Natural killer cell (primary cell): Measurements from ENCODE around the gene LIG4. TPM values are rescaled to one million over a fixed set of nuclear protein-coding genes. Genes with fewer than 3 reads are reported as not detected.
A peak's percentile ranks its signal among the peaks of the same experiment; 100 is the strongest.

Source experiments
- ATAC-seq, 3 donors: fragments of 150-1000 bp in 2 of 3; fragments of 200-7000 bp in 1 of 3; cut with Tn5 transposase; 1 replicate in 1 of 3; 2 replicates in 2 of 3; pipeline ENCODE4 v1.10.0; 2021; ENCODE audit warnings: mild to moderate bottlenecking in 2 of 3, moderate library complexity in 2 of 3
- DNase-seq, 2 donors: peaks; one replicate each; pipeline versions ENCODE4 v3.0.0 to v3.0.0-alpha.2; 2013 to 2021; ENCODE audit warnings: mixed read lengths in 1 of 2
- H3K27ac ChIP-seq: one replicate; pipeline ENCODE4 v1.5.1; 2013; ENCODE audit warnings: mild to moderate bottlenecking, low read length
- H3K27me3 ChIP-seq: one replicate; pipeline ENCODE4 v1.6.1; 2013; ENCODE audit warnings: low read length; ENCODE audit not compliant: control insufficient read depth, insufficient read depth
- H3K36me3 ChIP-seq: one replicate; pipeline ENCODE4 v1.6.1; 2013; ENCODE audit warnings: low read length; ENCODE audit not compliant: control insufficient read depth, insufficient read depth
- H3K4me1 ChIP-seq: one replicate; pipeline ENCODE4 v1.6.1; 2013; ENCODE audit warnings: low read length; ENCODE audit not compliant: control insufficient read depth, insufficient read depth
- H3K4me3 ChIP-seq: one replicate; pipeline ENCODE4 v1.5.1; 2013; ENCODE audit warnings: low read length
- H3K9me3 ChIP-seq: one replicate; pipeline ENCODE4 v1.6.1; 2013; ENCODE audit warnings: low read length; ENCODE audit not compliant: control insufficient read depth, insufficient read depth
- H3K27ac Mint-ChIP-seq, 2 donors: one replicate each; pipeline ENCODE4 v1.8.0; 2022; ENCODE audit warnings: mild to moderate bottlenecking in 2 of 2, mixed read lengths in 2 of 2, moderate library complexity in 1 of 2
- H3K27me3 Mint-ChIP-seq, 2 donors: one replicate each; pipeline ENCODE4 v1.8.0; 2022; ENCODE audit warnings: low read depth in 2 of 2, mixed read lengths in 2 of 2
- H3K36me3 Mint-ChIP-seq: one replicate; pipeline ENCODE4 v1.8.0; 2022; ENCODE audit warnings: mixed read lengths
- H3K4me1 Mint-ChIP-seq, 2 donors: one replicate each; pipeline ENCODE4 v1.8.0; 2022; ENCODE audit warnings: mixed read lengths in 2 of 2
- H3K4me3 Mint-ChIP-seq: one replicate; pipeline ENCODE4 v1.8.0; 2022; ENCODE audit warnings: mild to moderate bottlenecking, moderate library complexity, mixed read lengths
- H3K9me3 Mint-ChIP-seq, 2 donors: one replicate each; pipeline ENCODE4 v1.8.0; 2022; ENCODE audit warnings: mixed read lengths in 2 of 2
- WGBS: methylation state at CpG from one replicate; pipeline ENCODE4 v1.1.7; 2013; ENCODE audit warnings: missing lambda C conversion rate; ENCODE audit not compliant: insufficient coverage; 5-methylcytosine and 5-hydroxymethylcytosine counted together
- intact Hi-C: fragments of 100-400 bp; cut with micrococcal nuclease; formaldehyde crosslinking; loops from one replicate; pipeline ENCODE4 v1.14.2; 2022
- total RNA-seq, 4 donors: library from RNA; stranded (reverse); fragments of 120-200 nt in 1 of 4; gene quantifications; one replicate each; pipeline versions ENCODE4 v1.2.3 to v1.2.4, GENCODE V29; 2013 to 2022
- TF ChIP-seq, protein P1 (sequence below): fragments of 200-600 bp; IDR thresholded peaks from one replicate; pipeline ENCODE4 v1.8.0; 2022; ENCODE audit warnings: antibody characterized with exemption

Gene LIG4
- total RNA-seq, 3 donors from 2014 or later (not counting 1 experiment from before 2014, with no cell fraction given): 7.7 to 8.5 (median 7.9) TPM

- H3K9me3 Mint-ChIP-seq: no peaks in the 10 kb centered on the region
- H3K27ac Mint-ChIP-seq: no peak overlapping the region
- DNase-seq (no peak), ATAC-seq (no peak)
- 81% methylated on average over 9 of the region's 9 CpGs for WGBS
- no peak overlapping the region for H3K4me3 Mint-ChIP-seq
- no peaks in the 10 kb centered on the region for H3K27me3 ChIP-seq
- H3K4me1 Mint-ChIP-seq: no peaks in the 10 kb centered on the region
- no peak overlapping the region for H3K4me3 ChIP-seq
- H3K27me3 Mint-ChIP-seq: no peaks in the 10 kb centered on the region
- peaks cover 3% of the 10 kb centered on the region for H3K9me3 ChIP-seq
- H3K4me1 ChIP-seq: no peaks in the 10 kb centered on the region
- TF ChIP-seq, protein P1, sequence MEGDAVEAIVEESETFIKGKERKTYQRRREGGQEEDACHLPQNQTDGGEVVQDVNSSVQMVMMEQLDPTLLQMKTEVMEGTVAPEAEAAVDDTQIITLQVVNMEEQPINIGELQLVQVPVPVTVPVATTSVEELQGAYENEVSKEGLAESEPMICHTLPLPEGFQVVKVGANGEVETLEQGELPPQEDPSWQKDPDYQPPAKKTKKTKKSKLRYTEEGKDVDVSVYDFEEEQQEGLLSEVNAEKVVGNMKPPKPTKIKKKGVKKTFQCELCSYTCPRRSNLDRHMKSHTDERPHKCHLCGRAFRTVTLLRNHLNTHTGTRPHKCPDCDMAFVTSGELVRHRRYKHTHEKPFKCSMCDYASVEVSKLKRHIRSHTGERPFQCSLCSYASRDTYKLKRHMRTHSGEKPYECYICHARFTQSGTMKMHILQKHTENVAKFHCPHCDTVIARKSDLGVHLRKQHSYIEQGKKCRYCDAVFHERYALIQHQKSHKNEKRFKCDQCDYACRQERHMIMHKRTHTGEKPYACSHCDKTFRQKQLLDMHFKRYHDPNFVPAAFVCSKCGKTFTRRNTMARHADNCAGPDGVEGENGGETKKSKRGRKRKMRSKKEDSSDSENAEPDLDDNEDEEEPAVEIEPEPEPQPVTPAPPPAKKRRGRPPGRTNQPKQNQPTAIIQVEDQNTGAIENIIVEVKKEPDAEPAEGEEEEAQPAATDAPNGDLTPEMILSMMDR: no peak
- no peaks in the 10 kb centered on the region for H3K36me3 ChIP-seq
- intact Hi-C loops: no loop called here
- no peaks in the 10 kb centered on the region for H3K36me3 Mint-ChIP-seq
- H3K27ac ChIP-seq: no peak overlapping the region
These were observed 37.3 kb downstream of the LIG4 start for GRCh38 chr13:108178078-108178477.

DNA sequence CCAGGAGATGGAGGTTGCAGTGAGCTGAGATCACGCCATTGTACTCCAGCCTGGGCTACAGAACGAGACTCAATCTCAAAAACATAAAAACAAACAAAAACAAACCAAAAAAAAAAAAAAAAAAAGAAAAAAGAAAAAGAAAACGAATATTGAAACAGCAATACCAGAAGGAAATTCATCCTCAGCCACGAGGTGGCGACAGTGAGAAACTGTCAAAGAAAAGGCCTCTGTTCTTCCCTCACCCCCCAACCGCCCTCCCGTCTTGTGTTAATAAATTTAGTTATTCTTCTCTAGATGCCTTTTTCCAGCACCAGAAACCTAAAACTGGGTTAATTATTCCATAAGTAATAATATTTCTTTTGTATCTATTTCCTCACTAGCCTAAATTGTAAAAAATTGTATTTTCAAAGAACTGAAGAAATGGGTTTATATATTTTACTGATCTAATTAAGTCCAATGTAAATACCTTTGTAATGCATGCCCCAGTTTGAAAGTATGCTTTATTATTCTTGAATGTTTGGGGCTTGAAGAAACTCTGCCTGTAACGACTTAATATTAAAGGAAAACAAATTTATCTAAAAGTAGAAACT is 38.6 kb downstream of the LIG4 start:
- no peak overlapping the region for H3K4me3 ChIP-seq
- no peaks in the 10 kb centered on the region for H3K4me1 ChIP-seq
- intact Hi-C loops: no loop called here
- Mint-ChIP-seq H3K4me3 (no peak overlapping the region), H3K27ac (no peak overlapping the region), H3K36me3 (no peaks in the 10 kb centered on the region), H3K9me3 (no peaks in the 10 kb centered on the region), H3K27me3 (no peaks in the 10 kb centered on the region), H3K4me1 (no peaks in the 10 kb centered on the region)
- TF ChIP-seq, protein P1: peak; percentile 39
- DNase-seq (peak in 1 of 2 donors; percentile 72), ATAC-seq (no peak)
- peaks cover 3% of the 10 kb centered on the region for H3K9me3 ChIP-seq
- no peaks in the 10 kb centered on the region for H3K36me3 ChIP-seq
- no peaks in the 10 kb centered on the region for H3K27me3 ChIP-seq
- no peak overlapping the region for H3K27ac ChIP-seq
- 86% methylated on average over 1 of the region's 8 CpGs for WGBS

DNA sequence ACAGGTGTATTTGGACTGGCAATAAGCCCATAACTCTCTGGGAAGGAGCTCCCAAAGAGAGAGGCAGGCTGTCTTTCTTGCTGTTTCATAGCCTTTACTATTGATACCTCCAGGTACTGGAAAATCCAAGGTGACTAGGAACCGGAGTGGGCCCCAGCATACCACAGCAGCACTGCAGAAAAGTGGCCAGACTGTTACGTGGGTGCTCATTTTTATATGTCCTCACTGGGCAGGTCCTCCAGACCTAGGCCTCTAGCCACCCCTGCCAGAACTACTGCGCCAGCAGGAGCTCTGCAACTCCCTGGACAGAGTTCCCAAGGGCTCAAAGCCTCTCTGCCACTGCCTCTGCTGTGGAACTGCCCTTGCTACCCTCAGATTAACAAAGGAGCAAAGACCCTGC is 46.4 kb downstream of the LIG4 start:
- Histone ChIP-seq H3K4me3 (no peak overlapping the region), H3K36me3 (no peaks in the 10 kb centered on the region), H3K4me1 (no peaks in the 10 kb centered on the region), H3K27ac (no peak overlapping the region), H3K27me3 (no peaks in the 10 kb centered on the region), H3K9me3 (no peaks in the 10 kb centered on the region)
- H3K36me3 Mint-ChIP-seq: peaks cover 7% of the 10 kb centered on the region
- H3K4me1 Mint-ChIP-seq: no peaks in the 10 kb centered on the region
- ATAC-seq: no peak
- DNase-seq: no peak
- TF ChIP-seq, protein P1: no peak
- no peak overlapping the region for H3K4me3 Mint-ChIP-seq
- H3K9me3 Mint-ChIP-seq: peaks cover 5 to 12% of the 10 kb centered on the region in 2 donors
- no peak overlapping the region for H3K27ac Mint-ChIP-seq
- WGBS: 80% methylated on average over 3 of the region's 3 CpGs
- no peaks in the 10 kb centered on the region for H3K27me3 Mint-ChIP-seq
- intact Hi-C loops: no loop called here

DNA sequence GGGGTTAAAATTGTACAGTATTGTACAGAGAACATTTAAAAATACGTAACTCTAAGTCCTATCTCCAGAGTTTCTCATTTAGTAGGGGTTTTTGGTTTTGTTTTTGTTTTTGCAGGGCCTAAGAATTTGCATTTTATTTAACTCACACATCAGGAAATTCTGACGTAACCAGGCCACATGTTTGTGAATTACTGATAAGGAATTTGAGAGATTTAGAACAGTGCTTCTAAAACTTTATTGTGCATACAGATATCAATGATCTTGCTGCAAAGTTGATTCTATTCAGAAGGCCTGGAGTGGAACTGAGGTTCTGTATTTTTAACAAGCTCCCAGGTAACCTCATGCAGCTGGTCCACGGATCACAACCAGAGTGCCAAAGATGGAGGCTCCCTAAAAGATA is 49.3 kb downstream of the LIG4 start:
- H3K36me3 ChIP-seq: no peaks in the 10 kb centered on the region
- no peak overlapping the region for H3K27ac ChIP-seq
- no peaks in the 10 kb centered on the region for H3K4me1 ChIP-seq
- no peak for ATAC-seq
- 40% methylated on average over 2 of the region's 3 CpGs for WGBS
- Mint-ChIP-seq H3K9me3 (peaks cover 0 to 7% of the 10 kb centered on the region in 2 donors), H3K36me3 (peaks cover under 1% of the 10 kb centered on the region), H3K27me3 (no peaks in the 10 kb centered on the region), H3K4me3 (no peak overlapping the region), H3K27ac (no peak overlapping the region), H3K4me1 (no peaks in the 10 kb centered on the region)
- no peak overlapping the region for H3K4me3 ChIP-seq
- DNase-seq: no peak
- no peaks in the 10 kb centered on the region for H3K9me3 ChIP-seq
- intact Hi-C loops: no loop called here
- TF ChIP-seq, protein P1: no peak
- no peaks in the 10 kb centered on the region for H3K27me3 ChIP-seq
